ENCODE results near the gene PAM16. TPM values are rescaled to one million over a fixed set of nuclear protein-coding genes. Genes with fewer than 3 reads are reported as not detected.

Gene PAM16
- total and polyA plus RNA-seq, 2 of the 8 experiments (the other 6 are each of a cell fraction or from before 2014, with no cell fraction given): 78.3 to 198 TPM

- Histone ChIP-seq H3K56ac (replicated peaks; ENCODE audit: insufficient read length, low read depth, low read length) (no peak overlapping the region), H2BK5ac (ENCODE audit: low read depth, low read length) (no peak overlapping the region), H2BK120ac (replicated peaks; ENCODE audit: low read depth, low read length) (no peak overlapping the region), H2AFZ (ENCODE audit: low read length) (no peak overlapping the region), H3K9me3 (ENCODE audit: insufficient read depth in 2 of 2, low read depth in 1 of 2, low read length in 1 of 2) (no peaks in the 10 kb centered on the region), H2BK20ac (ENCODE audit: low read length) (no peak overlapping the region), H3K79me1 (ENCODE audit: low read depth, low read length) (peaks cover 7% of the 10 kb centered on the region), H4K5ac (ENCODE audit: insufficient read length, low read depth, low read length) (no peak overlapping the region), H3K18ac (ENCODE audit: extremely low read depth, low read length) (no peak overlapping the region), H4K20me1 (replicated peaks in 1 of 2; ENCODE audit: control insufficient read depth in 1 of 2, insufficient read depth in 2 of 2, low read length in 2 of 2) (peaks cover 3 to 20% of the 10 kb centered on the region in 2 experiments), H3K36me3 (ENCODE audit: control insufficient read depth in 2 of 4, insufficient read depth in 4 of 4, low read length in 3 of 4) (peaks cover 0 to 6% (median 0%) of the 10 kb centered on the region in 4 experiments; a peak in 3 of 8 replicates), H4K8ac (ENCODE audit: extremely low read depth, insufficient read depth, low read length) (no peak overlapping the region), H3K27ac (ENCODE audit: low read depth, low read length) (no peak overlapping the region), H3K14ac (ENCODE audit: insufficient read length) (no peak overlapping the region), H3K79me2 (ENCODE audit: control insufficient read depth in 1 of 2, insufficient read depth in 2 of 2, low read length in 2 of 2) (peaks cover 0 to 7% of the 10 kb centered on the region in 2 experiments; a peak in 2 of 4 replicates), H2AK5ac (ENCODE audit: low read depth, low read length) (no peak overlapping the region), H3K4me2 (ENCODE audit: insufficient read depth in 1 of 2, low read depth in 2 of 2, low read length in 2 of 2) (no peak overlapping the region), H3K4me1 (replicated peaks in 1 of 4; ENCODE audit: control insufficient read depth in 3 of 4, insufficient read depth in 4 of 4, low read length in 3 of 4) (peaks cover 5 to 12% (median 8%) of the 10 kb centered on the region in 4 experiments), H3K23me2 (ENCODE audit: low read depth, low read length) (peaks cover 2% of the 10 kb centered on the region; the same call in 1 of the 2 replicates), H3K23ac (ENCODE audit: insufficient read length) (no peak overlapping the region), H2BK12ac (ENCODE audit: low read depth, low read length) (no peak overlapping the region), H2BK15ac (ENCODE audit: low read length) (no peak overlapping the region), H3K4me3 (ENCODE audit: extremely low read depth in 1 of 4, insufficient read depth in 2 of 4, low read depth in 3 of 4, low read length in 4 of 4) (no peak overlapping the region), H3K27me3 (replicated peaks in 1 of 4; ENCODE audit: control insufficient read depth in 3 of 4, extremely low read depth in 1 of 4, insufficient read depth in 3 of 4, low read length in 3 of 4) (no peaks in the 10 kb centered on the region), H3K4ac (replicated peaks; ENCODE audit: insufficient read length, low read depth, low read length) (no peak overlapping the region), H4K91ac (replicated peaks; ENCODE audit: insufficient read length, low read length) (no peak overlapping the region), H3K9ac (replicated peaks in 1 of 4; ENCODE audit: extremely low read depth in 1 of 4, low read depth in 3 of 4, low read length in 3 of 4) (no peak overlapping the region)
- DNase-seq (ENCODE audit: low read depth in 1 of 2, low spot score in 2 of 2) (no peak), FAIRE-seq (no peak)
- 84% methylated on average over 19 of the region's 19 CpGs; no CpG with 5 or more reads in 1 of the 2 experiments for WGBS, 2 experiments (ENCODE audit: extremely low coverage in 1 of 2, insufficient coverage in 1 of 2, insufficient read length in 1 of 2, insufficient replicate concordance in 2 of 2, low coverage in 1 of 2, low lambda C conversion rate in 2 of 2, missing lambda C conversion rate in 1 of 2)
- ChIA-PET POLR2A (ENCODE audit: partially characterized antibody) (interaction anchor here (0.6 to 16.2 kb wide), 11 partner anchors 9 to 157 kb away, joined by 3 to 154 read pairs (median 4); partner anchors contain the start of genes GLIS2, PAM16 and TFAP4), CTCF (ENCODE audit: partially characterized antibody) (interaction anchor here (0.7 to 17.1 kb wide), 24 partner anchors 9 to 342 kb away, joined by 3 to 211 read pairs (median 5); partner anchors contain the start of gene CORO7)
- TF ChIP-seq GABPA (IDR thresholded peaks at IDR 0.05; ENCODE audit: borderline replicate concordance, insufficient read depth, low read length) (no peak), POLR2AphosphoS5 (IDR thresholded peaks at IDR 0.05; ENCODE audit: low read depth, low read length) (no peak)
Measured at GRCh38 chr16:4332623-4333307, 18.4 kb downstream of the PAM16 start.
